ENCODE results near the gene ABCB8. TPM values are rescaled to one million over a fixed set of nuclear protein-coding genes. Genes with fewer than 3 reads are reported as not detected.

Gene ABCB8
- total and polyA plus RNA-seq, 8 donors: 20.5 to 52.1 (median 26.9) TPM

- no peak for TF ChIP-seq CTCF (IDR thresholded peaks at IDR 0.05)
- peak overlapping the region; percentile 67 to 87 for H3K4me3 ChIP-seq
- DNase-seq (peak in 1 of 4 donors; percentile 84), ATAC-seq (no peak)
- no peaks in the 10 kb centered on the region for H3K36me3 ChIP-seq
- H3K27me3 ChIP-seq: peaks cover 0 to 12% of the 10 kb centered on the region in 2 donors
- H3K27ac ChIP-seq: peak overlapping the region; percentile 88 to 92
- H3K4me1 ChIP-seq: peaks cover 39 to 79% of the 10 kb centered on the region in 2 donors
- intact Hi-C loops (cut with DNase I): no loop called here
- no peaks in the 10 kb centered on the region for H3K9me3 ChIP-seq
These were observed 58.6 kb downstream of the ABCB8 start for GRCh38 chr7:151086802-151087244.

GRCh38 chr7:151087245-151088018 lies 59.2 kb downstream of the ABCB8 start:
- TF ChIP-seq CTCF (IDR thresholded peaks at IDR 0.05): peak; percentile 14 to 16
- intact Hi-C loops (cut with DNase I): no loop called here
- H3K27ac ChIP-seq: peak overlapping the region; percentile 88 to 92
- peaks cover 32 to 79% of the 10 kb centered on the region in 2 donors for H3K4me1 ChIP-seq
- H3K9me3 ChIP-seq: no peaks in the 10 kb centered on the region
- no peaks in the 10 kb centered on the region for H3K36me3 ChIP-seq
- DNase-seq (peak; percentile 49 to 90 (median 66)), ATAC-seq (peak; percentile 44)
- peaks cover 0 to 12% of the 10 kb centered on the region in 2 donors for H3K27me3 ChIP-seq
- peak overlapping the region; percentile 67 to 87 for H3K4me3 ChIP-seq

GRCh38 chr7:151088019-151088855 lies 60.0 kb downstream of the ABCB8 start:
- peaks cover 0 to 12% of the 10 kb centered on the region in 2 donors for H3K27me3 ChIP-seq
- intact Hi-C loops (cut with DNase I): no loop called here
- H3K9me3 ChIP-seq: no peaks in the 10 kb centered on the region
- H3K4me1 ChIP-seq: peaks cover 30 to 83% of the 10 kb centered on the region in 2 donors
- ATAC-seq: no peak
- no peaks in the 10 kb centered on the region for H3K36me3 ChIP-seq
- peak in 1 of 4 donors; percentile 73 for DNase-seq
- peak overlapping the region; percentile 88 to 92 for H3K27ac ChIP-seq
- peak overlapping the region; percentile 67 to 87 for H3K4me3 ChIP-seq
- TF ChIP-seq CTCF (IDR thresholded peaks at IDR 0.05): no peak

- Histone ChIP-seq H3K36me3 (no peaks in the 10 kb centered on the region), H3K27ac (peak overlapping the region; percentile 88 to 92), H3K9me3 (no peaks in the 10 kb centered on the region), H3K4me1 (peaks cover 30 to 85% of the 10 kb centered on the region in 2 donors), H3K27me3 (peaks cover 0 to 12% of the 10 kb centered on the region in 2 donors), H3K4me3 (peak overlapping the region; percentile 67 to 87)
- peak; percentile 43 for ATAC-seq
- no peak for TF ChIP-seq CTCF (IDR thresholded peaks at IDR 0.05)
- intact Hi-C loops (cut with DNase I): no loop called here
- DNase-seq: peak in 3 of 4 donors; percentile 71 to 93 (median 89)
These were observed 60.8 kb downstream of the ABCB8 start for GRCh38 chr7:151088856-151089699.

Data from left lung (tissue), 10 donors.